HG02938 (cell line): ENCODE results near the gene GRP.

Source experiments
- ATAC-seq: cut with Tn5 transposase; IDR thresholded peaks from one replicate; pipeline ENCODE4 v1.9.1; 2021; ENCODE audit warnings: mild to moderate bottlenecking, moderate library complexity; ENCODE audit not compliant: unreplicated experiment

Gene GRP

DNA sequence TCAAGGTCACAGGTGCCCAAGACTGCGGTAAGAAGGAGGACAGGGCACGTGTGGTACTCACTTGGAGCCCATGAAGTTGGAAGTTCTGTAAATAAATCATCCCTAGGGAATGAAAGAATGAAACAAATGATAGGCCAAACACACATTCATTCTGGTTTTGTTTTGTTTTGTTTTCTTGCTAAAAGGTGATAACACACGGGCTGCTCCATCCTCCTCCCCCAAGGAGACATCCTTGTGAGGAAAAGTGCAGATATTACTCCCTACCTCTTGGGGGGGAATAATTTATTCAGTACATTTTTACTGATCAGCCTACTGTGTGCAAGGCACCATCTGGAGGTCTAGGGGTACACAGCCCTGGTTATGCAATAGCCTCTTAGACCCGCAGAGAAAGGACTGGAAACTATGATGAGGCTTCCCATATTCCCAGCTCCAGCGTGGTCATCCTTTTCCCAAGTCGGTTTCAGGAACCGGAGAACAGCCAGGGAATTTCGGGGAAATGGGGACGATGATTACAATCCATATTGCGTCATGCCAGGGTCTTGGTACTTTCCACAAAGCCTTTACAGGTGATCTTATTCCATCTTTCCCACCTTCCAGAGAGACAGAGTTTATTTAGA, 47.0 kb downstream of the GRP start:
- no peak for ATAC-seq

GRCh38 chr18:59267503-59268126, 47.7 kb downstream of the GRP start:
- ATAC-seq, result no peak

DNA sequence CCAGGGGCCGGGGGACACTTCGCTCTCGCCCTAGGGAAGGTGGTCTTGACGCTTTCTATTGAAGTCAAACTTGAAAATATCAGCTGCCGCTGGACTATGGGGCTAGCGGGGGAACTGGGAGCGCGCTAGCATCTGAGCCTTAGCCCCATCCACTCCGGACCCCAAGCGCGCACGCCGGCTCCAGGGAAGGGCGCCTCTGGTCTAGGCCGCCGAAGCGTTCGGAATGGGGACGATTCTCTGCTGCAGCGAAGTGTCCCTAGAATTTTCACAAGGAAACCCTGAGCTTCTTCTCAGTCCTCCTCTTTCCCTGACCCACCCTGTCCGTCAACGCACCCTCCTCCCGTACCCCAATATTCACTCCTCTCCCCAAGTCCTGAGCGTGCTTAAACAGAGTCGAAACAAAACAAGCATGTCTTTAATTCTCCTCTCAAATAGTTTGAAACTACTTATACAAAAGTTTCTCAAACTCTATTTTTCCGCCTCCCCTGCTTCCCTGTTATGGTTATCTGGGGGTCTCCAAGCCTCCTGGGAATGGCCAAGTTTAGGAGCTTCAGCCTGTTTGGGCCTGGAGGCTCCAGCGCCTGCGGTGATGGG, 48.3 kb downstream of the GRP start:
- ATAC-seq, result no peak

DNA sequence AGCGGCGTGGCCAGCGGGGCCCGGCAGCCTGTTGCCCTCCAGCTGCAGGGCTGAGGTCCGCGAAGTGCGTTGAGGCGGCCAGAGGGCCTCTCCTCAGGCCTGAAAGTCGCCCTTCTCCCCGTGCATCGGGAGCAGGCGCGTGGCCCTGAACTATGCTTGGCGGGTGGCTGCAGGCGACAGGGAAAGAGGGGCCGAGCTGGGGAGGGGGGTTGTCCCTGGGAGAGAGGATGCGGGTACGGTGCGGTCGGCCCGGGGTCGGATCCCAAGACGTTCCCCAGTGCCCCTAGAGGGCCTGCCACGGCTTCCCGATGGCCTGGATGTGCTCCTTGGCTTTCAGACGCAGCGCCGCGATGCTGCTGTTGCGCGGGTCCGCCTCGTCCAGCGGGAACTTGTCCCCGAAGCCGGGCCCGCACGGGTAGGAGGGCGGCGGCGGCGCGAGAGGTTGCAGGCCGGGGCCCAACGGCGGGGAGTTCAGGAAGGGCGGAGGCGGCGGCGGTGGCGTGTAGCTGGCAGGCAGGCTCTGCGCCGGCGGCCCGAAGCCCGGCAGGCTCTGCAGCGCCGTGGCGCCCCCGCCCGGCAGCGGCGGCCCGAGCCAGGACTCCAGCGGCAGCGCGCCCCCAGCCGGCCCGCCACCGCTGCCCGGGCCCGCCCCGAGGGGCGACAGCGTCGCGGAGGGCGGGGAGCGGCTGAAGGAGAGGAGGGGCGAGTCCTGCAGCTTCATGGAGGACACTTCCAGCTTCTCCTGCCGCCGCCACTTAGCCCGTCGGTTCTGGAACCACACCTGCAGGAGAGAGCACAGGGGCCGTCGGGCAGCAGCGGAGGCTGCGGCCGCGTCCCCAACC, 49.0 kb downstream of the GRP start:
- peak; percentile 40 for ATAC-seq

DNA sequence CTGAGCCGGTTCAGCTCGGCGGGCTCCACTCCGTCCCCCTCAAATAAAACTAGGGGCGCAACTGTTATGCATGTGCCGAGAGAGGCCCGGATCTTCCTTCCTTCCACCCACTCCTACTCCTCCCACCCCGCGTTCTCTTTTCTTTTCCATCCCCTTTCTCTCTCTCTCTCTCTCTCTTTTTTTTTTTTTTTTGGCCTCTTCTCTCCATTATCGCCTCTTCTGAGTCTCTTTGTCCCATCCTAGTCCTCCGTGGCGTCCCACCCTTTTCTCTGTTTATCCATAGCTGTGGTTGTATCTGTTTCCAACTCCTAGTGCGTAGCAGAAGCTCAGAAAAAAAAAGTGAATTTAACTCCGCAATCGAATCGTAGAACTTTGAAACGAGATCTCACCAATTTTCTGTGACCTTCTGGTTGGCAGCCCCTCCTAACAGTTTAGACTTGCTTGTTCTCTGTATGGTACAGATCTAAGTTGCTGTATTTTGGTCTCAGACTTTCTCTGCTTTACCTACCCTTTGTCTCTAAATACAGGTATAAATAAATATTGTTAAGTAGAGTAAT, 49.7 kb downstream of the GRP start:
- no peak for ATAC-seq

DNA sequence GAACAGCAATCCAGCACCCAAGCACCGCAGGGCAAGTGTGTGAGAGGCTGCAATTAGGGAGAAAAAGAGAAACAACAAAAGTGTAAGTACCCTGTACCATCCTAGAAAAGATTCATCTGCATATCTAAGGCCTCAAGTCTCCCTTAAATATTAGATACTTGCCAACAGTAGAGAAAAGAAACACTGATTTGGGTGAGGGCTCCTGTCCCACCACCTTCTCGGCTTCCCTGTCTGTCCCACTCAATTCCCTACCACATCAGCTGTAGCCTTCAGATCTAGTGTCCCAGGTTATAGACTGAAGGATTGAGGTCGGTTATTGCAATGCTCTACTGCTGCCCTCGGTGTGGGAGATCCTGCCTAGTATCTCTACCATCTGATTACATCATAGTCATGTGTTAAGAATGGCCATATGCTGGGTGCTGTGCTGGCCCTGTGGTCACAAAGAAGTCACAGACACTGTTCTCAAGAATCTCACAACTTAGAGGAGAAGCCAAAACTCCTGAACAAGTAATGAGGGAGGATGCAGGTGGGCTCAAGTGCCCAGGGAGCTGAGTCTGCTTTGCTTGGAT, 50.8 kb downstream of the GRP start:
- ATAC-seq, result no peak

- no peak for ATAC-seq
Observed at GRCh38 chr18:59271606-59272220, 51.8 kb downstream of the GRP start.

- no peak for ATAC-seq
Observed at GRCh38 chr18:59272221-59272888, 52.4 kb downstream of the GRP start.

- ATAC-seq, result no peak
Observed at GRCh38 chr18:59272891-59273758, 53.2 kb downstream of the GRP start, which contains the start of gene RAX. Gene RAX, minus strand, starts transcription at chr18:59273454. Its CDS starts 248 bp downstream, at chr18:59273206.

- no peak for ATAC-seq
Observed at GRCh38 chr18:59273759-59274532, 54.0 kb downstream of the GRP start.

- ATAC-seq, result no peak
Observed at GRCh38 chr18:59274533-59274928, 54.6 kb downstream of the GRP start.

DNA sequence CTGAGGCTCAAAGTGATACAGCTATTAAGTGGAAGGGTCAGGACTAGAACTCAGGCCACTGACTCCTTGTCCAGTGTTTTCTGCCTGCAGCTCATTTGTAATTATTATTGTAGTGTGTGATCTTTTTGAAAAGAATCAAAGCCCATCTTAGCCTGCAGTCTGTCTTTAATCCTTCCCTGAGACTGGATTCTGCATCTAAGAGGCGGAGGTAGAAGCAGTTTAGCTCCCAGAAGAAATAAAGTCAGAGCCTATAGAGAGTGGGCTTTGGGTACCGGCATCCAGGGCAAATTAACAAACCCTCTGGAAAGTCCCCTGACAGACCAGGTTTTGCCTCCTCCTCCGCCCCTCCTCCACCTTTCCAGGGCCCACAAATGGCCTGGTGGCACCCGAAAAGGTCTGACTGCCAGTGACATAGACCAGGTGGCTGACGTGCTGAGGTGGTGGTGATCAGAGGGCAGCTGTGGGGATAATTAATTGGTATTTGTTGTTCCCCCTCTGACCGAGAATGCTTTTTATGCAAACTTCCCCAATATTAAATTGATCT, 55.5 kb downstream of the GRP start:
- no peak for ATAC-seq

DNA sequence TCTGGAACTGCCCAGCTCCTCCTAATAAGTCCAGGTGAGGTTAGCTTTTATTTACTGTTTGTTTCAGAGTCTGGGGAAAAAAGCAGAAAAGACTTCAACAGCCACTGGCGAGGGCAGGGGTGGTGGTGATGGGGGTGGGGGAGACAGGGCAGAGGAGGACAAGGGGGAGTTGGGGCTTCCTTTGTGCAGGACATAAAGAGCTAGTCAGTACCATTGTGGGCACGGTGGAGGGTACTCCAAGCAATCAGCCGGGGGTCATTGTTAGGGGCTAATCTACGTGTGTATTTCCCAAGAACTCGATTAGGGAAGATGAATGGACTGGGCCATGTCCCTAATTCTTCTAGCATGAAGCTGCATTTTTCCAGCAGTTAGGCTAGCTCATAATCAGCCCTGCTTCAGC, 56.1 kb downstream of the GRP start:
- ATAC-seq, result no peak

DNA sequence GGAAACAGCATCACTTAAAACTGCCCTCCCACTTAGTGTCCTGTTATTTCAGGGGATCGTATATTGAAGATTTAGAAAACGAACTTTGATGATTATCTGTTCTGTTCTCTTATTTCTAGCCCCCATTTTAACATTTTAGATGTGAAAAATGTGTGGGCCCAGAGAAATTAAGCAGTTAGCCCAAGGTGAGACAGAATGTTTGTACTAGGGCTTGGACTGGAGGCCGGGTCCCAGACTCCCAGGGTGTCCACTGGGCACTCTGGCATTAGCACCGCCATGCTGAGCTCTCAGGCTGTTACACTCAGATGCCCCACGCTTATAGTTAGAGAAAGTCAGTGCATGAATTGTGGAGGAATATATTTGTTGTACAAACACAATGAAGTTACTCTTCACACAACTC, 58.8 kb downstream of the GRP start:
- ATAC-seq, result no peak

DNA sequence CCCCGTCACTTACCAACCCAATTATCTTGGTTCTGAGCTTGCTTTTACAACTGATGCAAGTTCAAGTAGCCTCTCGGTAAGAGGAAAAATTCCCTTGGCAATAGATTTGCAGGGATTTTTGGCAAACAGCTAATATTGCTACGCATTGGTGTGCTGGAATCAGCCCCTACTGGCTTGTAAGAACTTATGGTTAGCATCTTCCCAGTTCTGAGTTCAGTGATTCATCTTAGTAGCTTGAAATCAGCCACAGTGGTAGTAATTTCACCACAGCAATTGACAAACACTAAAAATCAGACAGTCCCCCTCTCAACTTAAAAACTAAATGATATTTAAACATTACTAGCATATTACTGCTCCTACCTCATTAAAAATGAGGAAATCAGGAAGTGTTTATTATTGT, 59.2 kb downstream of the GRP start:
- ATAC-seq, result no peak

- ATAC-seq, result no peak
Observed at GRCh38 chr18:59279722-59280121, 59.8 kb downstream of the GRP start.
